NCI-H2196 treated with DMSO at 0.1 percent for 48 hours (cell line): ENCODE results near the gene MRPL49.
A peak's percentile ranks its signal among the peaks of the same experiment; 100 is the strongest.

Source experiments
- DNase-seq: peaks from one replicate; lab custom pipeline; 2025; ENCODE audit not compliant: unreplicated experiment; lab: John Stamatoyannopoulos, UW

The MRPL49 gene

GRCh38 chr11:65102142-65103095 is 19.7 kb upstream of the MRPL49 start:
- peak; percentile 59 for DNase-seq

GRCh38 chr11:65103476-65103875 is 18.6 kb upstream of the MRPL49 start:
- no peak for DNase-seq

GRCh38 chr11:65104628-65105027 is 17.5 kb upstream of the MRPL49 start:
- no peak for DNase-seq

- DNase-seq, result no peak
These were observed 15.0 kb upstream of the MRPL49 start for GRCh38 chr11:65107078-65107477.

GRCh38 chr11:65107751-65108468 is 14.2 kb upstream of the MRPL49 start:
- no peak for DNase-seq

GRCh38 chr11:65108469-65109123 is 13.5 kb upstream of the MRPL49 start:
- no peak for DNase-seq

GRCh38 chr11:65109231-65110198 is 12.6 kb upstream of the MRPL49 start:
- no peak for DNase-seq

- peak; percentile 70 for DNase-seq
These were observed 11.7 kb upstream of the MRPL49 start for GRCh38 chr11:65110354-65110861.

- no peak for DNase-seq
These were observed 10.9 kb upstream of the MRPL49 start for GRCh38 chr11:65111159-65111743.

GRCh38 chr11:65111744-65112545 is 10.2 kb upstream of the MRPL49 start, which contains the start of gene TM7SF2:
TM7SF2 (plus strand) TSS chr11:65111872; CDS start chr11:65112016, 144 bp downstream.
- peak; percentile 93 for DNase-seq

- DNase-seq, result peak; percentile 18
These were observed 9.4 kb upstream of the MRPL49 start for GRCh38 chr11:65112546-65113360.

- no peak for DNase-seq
These were observed 8.8 kb upstream of the MRPL49 start for GRCh38 chr11:65113361-65113756.

- DNase-seq, result no peak
These were observed 8.3 kb upstream of the MRPL49 start for GRCh38 chr11:65113839-65114238.

- no peak for DNase-seq
These were observed 7.5 kb upstream of the MRPL49 start for GRCh38 chr11:65114538-65115171.

- DNase-seq, result no peak
These were observed 6.6 kb upstream of the MRPL49 start for GRCh38 chr11:65115361-65116082.

- no peak for DNase-seq
These were observed 5.5 kb upstream of the MRPL49 start for GRCh38 chr11:65116370-65117205.
